Brain microvascular endothelial cell (primary cell): ENCODE measurements around the gene CCNI.
"Not testable (repeated sequence)": the region's sequence is repeated elsewhere in the genome, so short reads cannot be mapped to it uniquely, and the experiment has no call there.

ENCODE experiments used
- DNase-seq: peaks from one replicate; pipeline ENCODE4 v3.0.0-alpha.2; 2020
- H3K27ac ChIP-seq: fragments of 250-450 bp; sonication (Bioruptor Pico); 2 replicates; pipeline ENCODE4 v1.5.1; 2020; ENCODE audit warnings: mild to moderate bottlenecking, moderate library complexity
- H3K27me3 ChIP-seq: fragments of 250-450 bp; sonication (Bioruptor Pico); replicated peaks from 2 replicates; pipeline ENCODE4 v1.5.1; 2020; ENCODE audit warnings: mild to moderate bottlenecking
- H3K36me3 ChIP-seq: fragments of 250-450 bp; sonication (Bioruptor Pico); replicated peaks from 2 replicates; pipeline ENCODE4 v1.5.1; 2020; ENCODE audit warnings: mild to moderate bottlenecking
- H3K4me3 ChIP-seq: 2 replicates; pipeline ENCODE4 v1.5.1; 2011; ENCODE audit warnings: low read depth, mild to moderate bottlenecking, control low read depth, low read length, moderate library complexity
- CTCF ChIP-seq: IDR thresholded peaks from 2 replicates; pipeline ENCODE4 v1.5.1; 2011; ENCODE audit warnings: low read depth, mild to moderate bottlenecking, moderate library complexity, low read length, control low read depth, inconsistent platforms; ENCODE audit errors: missing control alignments
- in situ Hi-C: cut with HindIII; loops from 2 replicates; pipeline ENCODE4 v1.10.0; 2017; ENCODE audit warnings: low sequenced_read_pairs, low pct_ligation_motif_present

Gene CCNI

GRCh38 chr4:77089866-77090265 is 14.1 kb upstream of the CCNI start:
- no peak for TF ChIP-seq CTCF

GRCh38 chr4:77087027-77087426 is 11.2 kb upstream of the CCNI start:
- H3K4me3 ChIP-seq, DNase-seq, H3K27ac ChIP-seq, in situ Hi-C loops, H3K36me3 ChIP-seq, H3K27me3 ChIP-seq: not testable (repeated sequence)

More at GRCh38 chr4:77089866-77090265, 14.1 kb upstream of the CCNI start:
- Histone ChIP-seq H3K27ac (no peak overlapping the region), H3K36me3 (no peaks in the 10 kb centered on the region), H3K27me3 (no peaks in the 10 kb centered on the region), H3K4me3 (no peak overlapping the region)
- DNase-seq, result no peak
- in situ Hi-C loops, result no loop called here

DNA sequence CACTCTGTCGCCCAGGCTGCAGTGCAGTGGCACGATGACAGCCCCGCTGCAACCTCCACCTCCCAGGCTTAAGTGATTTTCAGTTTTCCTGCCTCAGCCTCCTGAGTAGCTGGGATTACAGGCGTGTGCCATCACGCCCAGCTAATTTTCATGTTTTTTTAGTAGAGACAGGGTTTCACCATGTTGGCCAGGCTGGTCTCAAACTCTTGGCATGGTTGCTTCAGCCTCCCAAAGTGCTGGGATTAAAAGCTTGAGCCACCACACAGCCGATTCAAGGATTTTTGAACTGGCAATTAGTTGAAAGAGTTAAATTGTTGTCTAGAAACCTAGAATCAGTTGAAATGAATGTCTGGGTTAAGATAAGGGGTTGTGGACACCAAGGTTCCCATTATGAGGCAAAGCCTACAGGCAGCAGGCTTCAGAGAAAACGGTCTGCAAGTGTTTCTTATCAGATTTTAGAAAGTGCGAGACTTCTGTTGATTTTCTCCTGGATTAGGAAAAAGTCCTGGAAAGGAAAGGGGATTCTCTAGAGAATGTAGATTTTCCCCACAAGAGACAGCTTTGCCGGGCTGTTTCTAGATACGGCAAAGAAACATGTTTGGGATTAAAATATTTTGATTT is 8.3 kb upstream of the CCNI start:
- no peak overlapping the region for H3K27ac ChIP-seq
- no peak for DNase-seq
- in situ Hi-C loops, result no loop called here
- no peak overlapping the region for H3K4me3 ChIP-seq
- H3K27me3 ChIP-seq, result no peaks in the 10 kb centered on the region
- TF ChIP-seq CTCF, result no peak
- no peaks in the 10 kb centered on the region for H3K36me3 ChIP-seq

DNA sequence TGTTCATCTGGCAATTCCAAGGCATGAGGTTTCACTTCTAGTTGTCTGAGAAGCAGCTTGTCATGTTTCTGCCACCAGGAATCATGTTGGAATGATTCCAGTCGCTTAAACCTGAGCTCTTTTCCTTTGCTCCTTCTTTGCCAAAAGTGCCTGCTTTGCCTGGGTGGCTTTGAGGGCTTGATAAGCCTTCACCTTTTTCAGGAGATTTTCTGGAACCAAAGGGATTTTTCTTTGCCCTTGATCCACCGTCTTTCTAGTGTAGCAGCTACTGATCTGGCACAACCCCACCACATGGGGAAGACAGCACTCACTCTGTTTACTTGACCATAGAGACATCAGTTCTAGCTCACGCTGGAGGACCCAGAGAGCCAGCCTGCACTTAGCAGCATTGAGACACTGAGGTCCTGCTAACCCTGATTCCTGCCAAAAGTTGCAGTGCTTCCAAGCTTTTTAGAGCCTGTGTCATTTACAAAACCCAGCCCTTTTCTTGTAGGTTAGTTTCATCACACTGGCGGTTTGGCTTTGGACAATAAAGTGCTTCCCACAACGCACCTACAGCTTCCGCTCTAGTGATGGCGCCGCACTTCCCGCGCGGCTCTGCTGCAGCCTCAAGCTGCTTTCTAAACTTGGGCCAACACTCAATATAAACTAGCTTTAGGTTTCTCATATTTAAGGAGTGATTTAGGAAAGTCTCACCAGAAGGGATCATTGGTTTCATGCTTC is 7.3 kb upstream of the CCNI start:
- H3K27me3 ChIP-seq, result no peaks in the 10 kb centered on the region
- TF ChIP-seq CTCF, result no peak

DNA sequence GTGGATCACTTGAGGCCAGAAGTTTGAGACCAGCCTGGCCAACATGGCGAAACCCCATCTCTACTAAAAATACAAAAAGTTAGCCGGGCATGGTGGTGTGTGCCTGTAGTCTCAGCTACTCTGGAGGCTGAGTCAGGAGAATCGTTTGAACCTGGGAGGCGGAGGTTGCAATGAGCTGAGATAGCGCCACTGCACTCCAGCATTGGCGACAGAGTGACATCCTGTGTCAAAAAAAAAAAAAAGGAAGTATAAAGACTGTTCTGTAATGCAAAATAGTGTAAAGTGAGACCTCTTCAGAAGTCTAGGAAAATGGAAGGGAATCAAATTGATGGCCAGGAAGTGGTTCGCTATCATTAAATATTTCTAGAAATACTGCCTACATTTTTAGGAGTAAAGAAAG is 5.0 kb upstream of the CCNI start:
- in situ Hi-C loops, DNase-seq, H3K36me3 ChIP-seq: not testable (repeated sequence)

More for the DNA sequence above, 7.3 kb upstream of the CCNI start:
- no peak for DNase-seq
- H3K27ac ChIP-seq, result no peak overlapping the region
- no peak overlapping the region for H3K4me3 ChIP-seq
- in situ Hi-C loops, result no loop called here
- H3K36me3 ChIP-seq, result no peaks in the 10 kb centered on the region

DNA sequence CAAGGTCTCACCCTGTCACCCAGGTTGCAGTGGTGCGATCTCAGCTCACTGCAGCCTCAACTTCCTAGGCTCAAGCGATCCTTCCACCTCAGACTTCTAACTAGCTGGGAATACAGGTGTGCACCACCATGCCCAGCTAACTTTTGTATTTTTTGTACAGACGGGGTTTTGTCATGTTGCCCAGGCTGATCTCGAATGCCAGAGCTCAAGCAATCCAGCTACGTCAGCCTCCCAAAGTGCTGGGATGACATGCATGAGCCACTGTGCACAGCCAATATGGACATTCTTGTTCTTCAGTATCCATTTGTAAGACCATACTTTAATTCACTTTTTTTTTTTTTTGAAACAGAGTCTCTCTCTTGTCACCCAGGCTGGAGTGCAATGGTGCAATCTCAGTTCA is 3.5 kb upstream of the CCNI start:
- no peaks in the 10 kb centered on the region for H3K27me3 ChIP-seq
- in situ Hi-C loops, result no loop called here
- H3K27ac ChIP-seq, result no peak overlapping the region
- H3K4me3 ChIP-seq, result no peak overlapping the region
- no peak for TF ChIP-seq CTCF
- no peaks in the 10 kb centered on the region for H3K36me3 ChIP-seq
- DNase-seq, result no peak

More for the DNA sequence above, 5.0 kb upstream of the CCNI start:
- H3K4me3 ChIP-seq, H3K27ac ChIP-seq, H3K27me3 ChIP-seq: not testable (repeated sequence)

DNA sequence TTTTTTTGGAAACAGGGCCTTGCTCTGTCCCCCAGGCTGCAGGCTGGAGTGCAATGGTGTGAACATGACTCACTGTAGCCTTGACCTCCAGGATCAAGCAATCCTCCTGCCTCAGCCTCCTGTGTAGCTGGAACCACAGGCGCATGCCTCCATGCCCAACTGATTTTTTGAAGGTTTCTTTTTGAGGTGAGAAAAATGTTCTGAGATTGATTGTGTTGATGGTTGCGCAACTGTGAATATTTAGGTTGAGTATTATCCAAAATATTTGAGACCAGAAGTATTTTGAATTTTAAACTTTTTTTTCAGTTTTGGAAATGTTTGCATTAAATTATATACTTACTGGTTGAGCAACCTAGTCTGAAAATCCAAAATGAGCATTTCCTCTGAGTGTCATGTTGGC is 2.6 kb upstream of the CCNI start:
- Histone ChIP-seq H3K4me3 (no peak overlapping the region), H3K27ac (no peak overlapping the region), H3K36me3 (no peaks in the 10 kb centered on the region), H3K27me3 (no peaks in the 10 kb centered on the region)
- DNase-seq, result no peak
- in situ Hi-C loops, result no loop called here
- TF ChIP-seq CTCF, result no peak
